ENCODE data around the gene STOM. TPM values are rescaled to one million over a fixed set of nuclear protein-coding genes. Genes with fewer than 3 reads are reported as not detected.

STOM gene
- total and polyA plus RNA-seq, 10 of the 15 experiments (the other 5 are each of a cell fraction or from before 2014, with no cell fraction given) = 6.7 to 47.4 (median 39.8) TPM

DNA sequence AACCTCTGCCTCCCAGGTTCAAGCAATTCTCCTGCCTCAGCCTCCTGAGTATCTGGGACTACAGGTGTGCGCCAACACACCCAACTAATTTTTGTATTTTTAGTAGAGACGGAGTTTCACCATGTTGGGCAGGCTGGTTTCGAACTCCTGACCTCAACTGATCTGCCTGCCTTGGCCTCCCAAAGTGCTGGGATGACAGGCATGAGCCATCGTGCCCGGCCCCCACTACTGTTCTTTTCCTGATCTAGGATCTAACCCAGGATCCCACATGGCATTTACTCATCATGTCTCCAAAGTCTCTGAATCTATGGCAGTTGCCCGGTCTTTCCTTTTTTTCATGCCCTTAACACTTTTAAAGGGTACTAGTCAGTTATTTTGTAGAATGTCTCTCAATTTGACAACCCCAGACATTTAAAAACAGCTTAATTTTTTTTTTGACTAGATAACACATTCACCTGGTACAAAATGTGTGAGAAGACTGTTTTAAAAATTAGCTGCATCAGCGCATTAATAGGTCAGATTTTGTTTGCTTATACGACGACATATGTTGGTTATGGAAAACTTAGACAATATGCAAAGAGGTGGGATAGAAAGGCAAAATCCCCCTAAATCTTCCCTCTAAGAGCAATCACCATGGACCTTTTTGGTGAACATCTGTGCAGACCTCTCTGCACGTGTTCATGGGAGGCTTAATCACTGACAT, 46.5 kb downstream of the STOM start (continued):
- no peak for TF ChIP-seq ATF7 (IDR thresholded peaks at IDR 0.05; ENCODE audit: low read depth)
- no peak for TF ChIP-seq RFX5 (IDR thresholded peaks at IDR 0.05; ENCODE audit: low read depth, low read length)
- TF ChIP-seq FOS (IDR thresholded peaks at IDR 0.05; ENCODE audit: borderline replicate concordance, extremely low read depth, insufficient read length) = no peak

DNA sequence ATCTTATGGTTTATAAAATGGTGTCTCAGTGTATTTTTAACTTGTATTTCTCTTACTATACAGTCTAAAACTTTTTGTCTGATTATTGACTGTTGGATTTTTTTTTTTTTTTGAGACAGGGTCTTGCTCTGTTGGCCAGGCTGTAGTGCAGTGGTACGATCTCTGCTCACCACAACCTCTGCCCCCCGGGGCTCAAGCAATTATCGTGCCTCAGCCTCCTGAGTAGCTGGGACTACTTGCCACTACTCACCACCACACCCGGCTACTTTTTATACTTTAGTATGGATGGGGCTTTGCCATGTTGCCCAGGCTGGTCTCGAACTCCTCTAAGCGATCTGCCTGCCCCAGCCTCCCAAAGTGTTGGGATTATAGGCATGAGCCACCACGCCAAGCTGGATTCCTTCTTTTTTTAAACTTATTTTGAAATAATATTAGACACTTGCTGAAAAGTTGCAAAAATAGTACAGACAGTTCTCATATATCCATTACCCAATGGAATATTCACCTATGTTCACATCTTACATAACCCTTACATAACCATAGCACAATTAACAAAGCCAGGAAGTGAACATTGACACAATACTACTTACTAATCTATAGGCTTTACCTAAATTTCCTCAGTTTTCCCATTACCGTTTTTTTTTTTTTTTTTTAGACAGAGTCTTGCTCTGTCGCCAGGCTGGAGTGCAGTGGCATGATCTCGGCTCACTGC, 47.2 kb downstream of the STOM start:
- no peak overlapping the region for H3K9ac ChIP-seq (ENCODE audit: control insufficient read depth, insufficient read depth, low read length)

More for the DNA sequence above, 47.2 kb downstream of the STOM start:
- intact Hi-C loops (cut with micrococcal nuclease; ENCODE audit: unreplicated experiment) = no loop called here
- Histone ChIP-seq H3K27ac (ENCODE audit: control insufficient read depth, insufficient read depth) (no peak overlapping the region; the same call in 1 of the 2 replicates), H3K9me3 (replicated peaks; ENCODE audit: control insufficient read depth, insufficient read depth, low read length) (no peaks in the 10 kb centered on the region), H3K36me3 (ENCODE audit: control insufficient read depth in 2 of 2, insufficient read depth in 2 of 2, low read length in 1 of 2) (peaks cover 0 to 3% of the 10 kb centered on the region in 2 experiments; a peak in 2 of 4 replicates), H4K20me1 (ENCODE audit: control insufficient read depth, insufficient read depth) (no peaks in the 10 kb centered on the region), H3K4me1 (ENCODE audit: control insufficient read depth, insufficient read depth, low read length) (peaks cover 9% of the 10 kb centered on the region), H3K4me2 (ENCODE audit: control insufficient read depth, insufficient read depth) (no peak overlapping the region), H3K4me3 (no peak overlapping the region), H3K79me2 (ENCODE audit: control insufficient read depth, insufficient read depth, low read length) (no peaks in the 10 kb centered on the region), H3K27me3 (replicated peaks in 1 of 2; ENCODE audit: control insufficient read depth in 2 of 2, insufficient read depth in 2 of 2, low read length in 1 of 2) (no peaks in the 10 kb centered on the region), H2AFZ (ENCODE audit: control insufficient read depth, low read depth, low read length) (no peak overlapping the region)
- ChIA-PET SMC1A (ENCODE audit: uncharacterized antibody, unreplicated experiment) (interaction anchor here (0.9 to 5.9 kb wide), 3 partner anchors 22 to 82 kb away, joined by 3 to 83 read pairs (median 4); no protein-coding TSS in a partner anchor), CTCF (interaction anchor here (1.0 to 10.7 kb wide), 4 partner anchors 56 to 110 kb away, joined by 3 to 318 read pairs (median 88); no protein-coding TSS in a partner anchor), RAD21 (ENCODE audit: unreplicated experiment) (interaction anchor here (1.8 kb wide), 1 partner anchor 76 kb away, joined by 7 read pairs; no protein-coding TSS in a partner anchor), POLR2A (no interaction called here)
- DNase-seq (ENCODE audit: low read depth, low spot score) = no peak
- TF ChIP-seq CBX5 (IDR thresholded peaks at IDR 0.05; ENCODE audit: low read depth) (no peak), ZNF622 (IDR thresholded peaks at IDR 0.05) (no peak), NR2F1 (conservative IDR thresholded peaks at IDR 0.05) (no peak), KAT2A (conservative IDR thresholded peaks at IDR 0.05; ENCODE audit: control insufficient read depth, low read depth, low read length) (no peak), SIX5 (IDR thresholded peaks at IDR 0.05; ENCODE audit: low read depth, low read length, severe bottlenecking) (no peak), ASH2L (IDR thresholded peaks at IDR 0.05; ENCODE audit: borderline replicate concordance, low read depth) (no peak), SRF (IDR thresholded peaks at IDR 0.05; ENCODE audit: low read depth in 2 of 2, low read length in 2 of 2) (no peak), EGR1 (IDR thresholded peaks at IDR 0.05; ENCODE audit: borderline replicate concordance in 1 of 2, low read depth in 2 of 2, low read length in 2 of 2) (no peak)
- TF ChIP-seq, protein P1, sequence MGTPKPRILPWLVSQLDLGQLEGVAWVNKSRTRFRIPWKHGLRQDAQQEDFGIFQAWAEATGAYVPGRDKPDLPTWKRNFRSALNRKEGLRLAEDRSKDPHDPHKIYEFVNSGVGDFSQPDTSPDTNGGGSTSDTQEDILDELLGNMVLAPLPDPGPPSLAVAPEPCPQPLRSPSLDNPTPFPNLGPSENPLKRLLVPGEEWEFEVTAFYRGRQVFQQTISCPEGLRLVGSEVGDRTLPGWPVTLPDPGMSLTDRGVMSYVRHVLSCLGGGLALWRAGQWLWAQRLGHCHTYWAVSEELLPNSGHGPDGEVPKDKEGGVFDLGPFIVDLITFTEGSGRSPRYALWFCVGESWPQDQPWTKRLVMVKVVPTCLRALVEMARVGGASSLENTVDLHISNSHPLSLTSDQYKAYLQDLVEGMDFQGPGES (IDR thresholded peaks at IDR 0.05) = no peak
- TF ChIP-seq, protein P2, sequence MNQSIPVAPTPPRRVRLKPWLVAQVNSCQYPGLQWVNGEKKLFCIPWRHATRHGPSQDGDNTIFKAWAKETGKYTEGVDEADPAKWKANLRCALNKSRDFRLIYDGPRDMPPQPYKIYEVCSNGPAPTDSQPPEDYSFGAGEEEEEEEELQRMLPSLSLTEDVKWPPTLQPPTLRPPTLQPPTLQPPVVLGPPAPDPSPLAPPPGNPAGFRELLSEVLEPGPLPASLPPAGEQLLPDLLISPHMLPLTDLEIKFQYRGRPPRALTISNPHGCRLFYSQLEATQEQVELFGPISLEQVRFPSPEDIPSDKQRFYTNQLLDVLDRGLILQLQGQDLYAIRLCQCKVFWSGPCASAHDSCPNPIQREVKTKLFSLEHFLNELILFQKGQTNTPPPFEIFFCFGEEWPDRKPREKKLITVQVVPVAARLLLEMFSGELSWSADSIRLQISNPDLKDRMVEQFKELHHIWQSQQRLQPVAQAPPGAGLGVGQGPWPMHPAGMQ (IDR thresholded peaks at IDR 0.05; ENCODE audit: borderline replicate concordance) = no peak
- TF ChIP-seq, protein P3, sequence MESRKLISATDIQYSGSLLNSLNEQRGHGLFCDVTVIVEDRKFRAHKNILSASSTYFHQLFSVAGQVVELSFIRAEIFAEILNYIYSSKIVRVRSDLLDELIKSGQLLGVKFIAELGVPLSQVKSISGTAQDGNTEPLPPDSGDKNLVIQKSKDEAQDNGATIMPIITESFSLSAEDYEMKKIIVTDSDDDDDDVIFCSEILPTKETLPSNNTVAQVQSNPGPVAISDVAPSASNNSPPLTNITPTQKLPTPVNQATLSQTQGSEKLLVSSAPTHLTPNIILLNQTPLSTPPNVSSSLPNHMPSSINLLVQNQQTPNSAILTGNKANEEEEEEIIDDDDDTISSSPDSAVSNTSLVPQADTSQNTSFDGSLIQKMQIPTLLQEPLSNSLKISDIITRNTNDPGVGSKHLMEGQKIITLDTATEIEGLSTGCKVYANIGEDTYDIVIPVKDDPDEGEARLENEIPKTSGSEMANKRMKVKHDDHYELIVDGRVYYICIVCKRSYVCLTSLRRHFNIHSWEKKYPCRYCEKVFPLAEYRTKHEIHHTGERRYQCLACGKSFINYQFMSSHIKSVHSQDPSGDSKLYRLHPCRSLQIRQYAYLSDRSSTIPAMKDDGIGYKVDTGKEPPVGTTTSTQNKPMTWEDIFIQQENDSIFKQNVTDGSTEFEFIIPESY (IDR thresholded peaks at IDR 0.05) = no peak
- WGBS (ENCODE audit: insufficient coverage, insufficient replicate concordance, low lambda C conversion rate, missing lambda C conversion rate) = 87% methylated on average over 8 of the region's 10 CpGs
- FAIRE-seq = no peak
- ATAC-seq = no peak
- no TSS peak for BruUV-seq (replicated peaks)
- in situ Hi-C loops (cut with MboI) = no loop called here

Data from GM12878 (cell line).